HepG2 (cell line): Measurements from ENCODE around the gene SPG7. TPM values are rescaled to one million over a fixed set of nuclear protein-coding genes. Genes with fewer than 3 reads are reported as not detected.
A peak's percentile ranks its signal among the peaks of the same experiment; 100 is the strongest.

ENCODE experiments used
- ATF4 ChIP-seq, 2 experiments: fragments of 450-650 bp in 1 of 2; sonication (generic) in 1 of 2; formaldehyde crosslinking; IDR thresholded peaks; 2 replicates each; pipeline versions ENCODE4 v1.5.0 to v1.8.0; 2020 to 2022; ENCODE audit warnings: mild to moderate bottlenecking in 1 of 2, missing genetic modification reagents in 1 of 2
- DPF2 ChIP-seq: sonication (generic); formaldehyde crosslinking; IDR thresholded peaks from 2 replicates; pipeline ENCODE4 v1.4.0; 2020; ENCODE audit warnings: mild to moderate bottlenecking, low read depth, missing genetic modification reagents, borderline replicate concordance
- HDAC2 ChIP-seq: sonication (generic); formaldehyde crosslinking; IDR thresholded peaks from 2 replicates; pipeline ENCODE4 v1.4.0; 2020; ENCODE audit warnings: missing genetic modification reagents
- HMG20A ChIP-seq: IDR thresholded peaks from 2 replicates; pipeline ENCODE4 v1.6.1; 2016; ENCODE audit warnings: borderline replicate concordance
- HNF1A ChIP-seq, 2 experiments: sonication (generic) in 1 of 2; formaldehyde crosslinking in 1 of 2; IDR thresholded peaks; 2 replicates each; pipeline versions ENCODE4 v1.4.0 to v1.6.1; 2016 to 2020; ENCODE audit warnings: borderline replicate concordance in 1 of 2, low read depth in 1 of 2, mild to moderate bottlenecking in 1 of 2, missing genetic modification reagents in 1 of 2
- HNF1B ChIP-seq: sonication (generic); formaldehyde crosslinking; IDR thresholded peaks from 2 replicates; pipeline ENCODE4 v1.5.1; 2020; ENCODE audit warnings: mild to moderate bottlenecking, moderate library complexity, missing genetic modification reagents
- MEIS1 ChIP-seq: sonication (generic); formaldehyde crosslinking; IDR thresholded peaks from 2 replicates; pipeline ENCODE4 v1.9.0; 2021; ENCODE audit warnings: mild to moderate bottlenecking, missing genetic modification reagents, moderate library complexity, borderline replicate concordance
- SRSF1 ChIP-seq: fragments of 200-400 bp; formaldehyde crosslinking; optimal IDR thresholded peaks from 2 replicates; pipeline ENCODE3; 2017; ENCODE audit warnings: mild to moderate bottlenecking, low read depth, low read length, moderate library complexity
- ZBTB2 ChIP-seq: sonication (generic); formaldehyde crosslinking; IDR thresholded peaks from 2 replicates; pipeline ENCODE4 v1.8.0; 2022; ENCODE audit warnings: low read depth, missing genetic modification reagents
- ZHX1 ChIP-seq: sonication (generic); formaldehyde crosslinking; IDR thresholded peaks from 2 replicates; pipeline ENCODE4 v1.8.1; 2022; ENCODE audit warnings: low read depth, mild to moderate bottlenecking, missing genetic modification reagents
- ZNF562 ChIP-seq: sonication (generic); formaldehyde crosslinking; IDR thresholded peaks from 2 replicates; pipeline ENCODE4 v1.8.0; 2022; ENCODE audit warnings: missing genetic modification reagents, borderline replicate concordance
- ZNF614 ChIP-seq: IDR thresholded peaks from 2 replicates; pipeline ENCODE4 v1.6.1; 2018; ENCODE audit warnings: missing biosample characterization, missing genetic modification reagents, inconsistent platforms, borderline replicate concordance
- ZNF615 ChIP-seq: sonication (generic); formaldehyde crosslinking; IDR thresholded peaks from 2 replicates; pipeline ENCODE4 v1.5.0; 2020; ENCODE audit warnings: mild to moderate bottlenecking, missing genetic modification reagents, borderline replicate concordance
- ZNF737 ChIP-seq: sonication (generic); formaldehyde crosslinking; IDR thresholded peaks from 2 replicates; pipeline ENCODE4 v1.5.0; 2020; ENCODE audit warnings: missing genetic modification reagents, mild to moderate bottlenecking, borderline replicate concordance
- ZNF792 ChIP-seq: IDR thresholded peaks from 2 replicates; pipeline ENCODE4 v1.6.1; 2016
- ZSCAN29 ChIP-seq: sonication (generic); formaldehyde crosslinking; conservative IDR thresholded peaks from 2 replicates; pipeline ENCODE4 v1.4.0; 2020; ENCODE audit warnings: mild to moderate bottlenecking, missing genetic modification reagents
- polyA plus RNA-seq, 8 experiments: library from polyadenylated mRNA; depleted of rRNA in 3 of 8; stranded (reverse) in 7 of 8; unstranded in 1 of 8; fragments of >200 nt; fragmentation: Illumina TruSeq in 4 of 8; extraction: Trizol in 4 of 8; gene quantifications; 2 replicates each; pipeline versions ENCODE4 v1.2.1 to v1.2.3, GENCODE V29; 2011 to 2016; ENCODE audit warnings: low read depth in 4 of 8, missing spikeins in 1 of 8, mixed read lengths in 1 of 8; ENCODE audit not compliant: insufficient read depth in 1 of 8
- total RNA-seq, 5 experiments: library from RNA; depleted of rRNA; stranded (reverse); fragments of >200 nt; fragmentation: Illumina TruSeq; extraction: Trizol; gene quantifications; 2 replicates each; pipeline ENCODE4 v1.2.3, GENCODE V29; 2016; ENCODE audit warnings: low read depth in 1 of 5

SPG7 gene
- total and polyA plus RNA-seq, 2 of the 13 experiments (the other 11 are each of a cell fraction or from before 2014, with no cell fraction given): 66.0 to 136 TPM

GRCh38 chr16:89545831-89546574 is 37.8 kb downstream of the SPG7 start (continued):
- peak; percentile 21; the same call in 1 of the 2 replicates for TF ChIP-seq DPF2
- TF ChIP-seq ZNF614 (CRISPR knock-in tag): no peak
- peak; percentile 78; the same call in 1 of the 2 replicates for TF ChIP-seq MEIS1
- TF ChIP-seq HNF1A (IDR thresholded peaks at IDR 0.05; ENCODE audit: low read depth): peak; percentile 97
- TF ChIP-seq HNF1A (CRISPR knock-in tag; IDR thresholded peaks at IDR 0.05; ENCODE audit: borderline replicate concordance): peak; percentile 96
- no peak for TF ChIP-seq ZNF792 (CRISPR knock-in tag)
- no peak for TF ChIP-seq ZSCAN29
- peak; percentile 53; the same call in 1 of the 2 replicates for TF ChIP-seq ZHX1 (CRISPR knock-in tag)
- no peak; the same call in 1 of the 2 replicates for TF ChIP-seq HMG20A (CRISPR knock-in tag)
- peak; percentile 96 for TF ChIP-seq HNF1B (CRISPR knock-in tag)
- TF ChIP-seq ZNF562 (CRISPR knock-in tag): no peak
- no peak for TF ChIP-seq ATF4 (CRISPR knock-in tag; IDR thresholded peaks at IDR 0.05)
- TF ChIP-seq ZNF737 (CRISPR knock-in tag): no peak
- TF ChIP-seq SRSF1: no peak
- TF ChIP-seq ZBTB2: no peak
- no peak for TF ChIP-seq ZNF615 (CRISPR knock-in tag)
- TF ChIP-seq HDAC2 (CRISPR knock-in tag): no peak
